CD1c-positive myeloid dendritic cell (primary cell): ENCODE measurements around the gene AUTS2.

ENCODE experiments used
- DNase-seq: peaks from one replicate; pipeline ENCODE4 v3.0.0-alpha.2; 2016; ENCODE audit errors: extremely low spot score

AUTS2 gene

DNA sequence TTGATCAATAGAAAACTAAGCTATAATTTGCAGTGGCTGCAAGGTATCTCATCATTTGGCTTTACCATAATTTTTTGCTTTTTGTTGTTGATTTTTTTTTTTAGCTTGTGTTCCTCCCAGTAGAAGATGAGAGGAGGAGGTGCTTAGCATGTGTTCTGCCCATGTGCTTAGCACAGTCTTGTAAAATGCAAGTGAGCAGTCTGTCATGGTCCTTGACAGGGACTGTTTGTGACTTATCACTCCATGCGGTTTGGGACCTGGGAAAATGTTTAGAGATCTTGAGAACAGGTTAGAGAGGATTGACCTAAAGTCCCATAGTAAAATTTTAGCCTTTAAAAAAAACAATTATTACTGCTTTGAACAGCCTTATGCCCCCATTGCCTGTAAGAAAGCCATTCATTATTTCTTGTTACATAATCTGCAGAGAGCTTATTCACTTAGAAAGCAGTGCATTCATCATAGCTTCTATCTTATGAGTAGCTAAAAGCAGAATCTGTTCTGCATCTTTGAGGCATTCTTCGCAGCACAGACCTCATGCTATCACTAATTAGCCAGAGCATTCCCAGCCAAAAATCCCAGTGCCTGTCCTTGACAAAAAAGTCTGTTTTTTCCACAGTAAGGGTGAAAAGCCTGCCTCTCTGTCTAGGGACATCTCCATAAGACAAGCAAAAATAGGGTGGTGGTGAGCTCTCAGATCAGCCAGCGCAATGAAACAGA is 784.9 kb downstream of the AUTS2 start:
- no peak for DNase-seq

DNA sequence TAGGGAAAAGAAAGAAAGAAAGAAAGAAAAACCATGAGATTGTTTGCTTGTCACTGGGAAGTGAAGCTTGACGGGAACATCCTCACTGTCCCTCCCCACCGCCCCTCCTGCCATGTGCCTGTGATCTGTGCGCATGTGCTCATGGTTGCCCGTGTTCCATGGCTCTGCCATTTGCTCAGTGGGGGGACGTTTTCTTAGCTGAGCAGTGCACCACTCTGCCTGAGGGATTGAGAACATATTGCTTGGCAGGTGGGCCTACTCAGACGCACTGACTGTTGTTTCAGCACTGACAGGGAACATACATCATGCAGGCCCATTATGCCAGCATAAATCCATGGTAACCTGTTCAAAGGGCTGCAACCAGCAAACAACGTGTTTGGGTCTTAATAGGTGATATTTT is 785.7 kb downstream of the AUTS2 start:
- DNase-seq: no peak

DNA sequence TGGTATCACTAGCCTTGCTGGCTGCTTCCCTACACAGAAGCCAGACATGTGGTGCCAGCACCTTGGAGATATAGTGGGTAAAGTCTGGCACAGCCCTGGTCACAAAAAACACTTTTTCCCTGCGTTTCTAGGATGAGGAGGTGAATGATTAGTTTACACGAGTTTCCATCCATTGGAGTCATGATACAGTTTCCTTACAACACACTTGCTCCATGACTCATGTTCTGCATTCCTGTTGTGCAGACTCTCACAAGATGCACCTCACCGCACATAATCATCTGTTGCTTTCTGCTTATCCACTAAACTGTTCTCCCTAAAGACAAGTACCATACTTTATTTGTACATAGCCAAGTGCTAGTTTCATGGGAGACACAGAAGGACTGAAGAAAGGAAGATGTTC is 786.6 kb downstream of the AUTS2 start:
- no peak for DNase-seq

DNA sequence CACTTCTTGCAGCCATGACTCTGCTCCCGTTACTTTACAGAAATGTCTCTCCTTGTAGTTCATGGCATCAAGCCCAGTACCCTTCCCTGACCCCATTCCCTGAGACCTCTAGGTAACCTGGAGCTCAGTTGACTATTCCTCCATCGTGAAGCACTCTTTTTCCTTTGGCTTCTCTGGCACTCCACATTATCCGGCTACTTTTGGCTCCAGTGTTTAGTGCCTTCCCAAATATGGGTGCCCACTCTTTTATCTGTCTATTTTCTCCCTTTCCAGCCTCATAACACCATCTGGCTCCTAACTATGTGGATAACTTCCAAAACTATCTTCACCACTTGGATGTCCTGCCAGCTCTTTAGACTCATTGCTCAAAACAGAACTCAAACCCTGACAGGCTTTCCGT is 788.9 kb downstream of the AUTS2 start:
- no peak for DNase-seq

DNA sequence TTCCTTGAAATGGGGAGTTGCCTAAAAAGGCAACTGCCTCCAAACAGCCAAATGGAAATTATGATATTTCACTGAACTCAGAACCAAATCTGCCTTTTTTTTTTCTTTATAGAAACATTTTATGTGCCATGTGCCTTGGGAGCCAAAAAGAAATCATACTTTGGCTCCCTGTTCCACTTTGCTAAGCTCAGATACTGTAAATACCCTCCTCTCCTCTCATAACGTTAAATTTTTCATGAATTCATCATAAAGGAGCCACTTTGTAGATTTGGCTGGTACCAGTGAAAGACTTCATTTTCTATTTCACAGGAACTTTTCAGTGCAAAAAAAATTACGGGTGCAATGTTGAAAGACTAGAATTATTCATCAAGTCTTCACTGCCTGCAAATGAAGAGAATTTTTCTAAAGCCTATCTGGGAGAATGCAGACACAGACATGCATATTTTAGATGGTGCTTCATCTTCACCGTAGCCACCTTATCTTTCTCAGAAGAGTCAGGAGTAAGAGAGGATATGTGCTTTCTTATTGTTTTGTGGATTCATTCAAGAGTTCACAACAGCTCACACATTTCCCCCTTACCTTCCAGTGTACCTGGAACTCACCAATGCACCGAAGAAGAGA is 791.4 kb downstream of the AUTS2 start:
- no peak for DNase-seq

DNA sequence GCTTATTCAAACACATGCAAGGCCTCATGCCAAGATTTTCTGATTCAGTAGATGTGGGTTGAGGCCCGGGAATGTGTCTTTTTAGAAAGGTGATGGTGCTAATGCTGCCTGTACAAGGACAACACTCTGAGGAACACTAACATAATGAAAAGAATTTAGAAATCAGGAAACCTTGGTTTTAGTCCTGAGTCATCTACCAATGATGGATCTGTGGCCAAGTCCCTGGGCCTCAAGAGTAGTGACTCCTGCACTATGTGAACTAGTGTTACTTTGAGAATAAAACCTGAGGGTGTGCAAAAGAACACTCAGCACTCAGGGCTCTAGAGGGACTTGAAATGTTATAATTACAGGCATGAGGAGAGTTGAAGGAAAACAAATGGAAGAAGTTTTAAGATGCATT is 792.0 kb downstream of the AUTS2 start:
- DNase-seq: no peak

DNA sequence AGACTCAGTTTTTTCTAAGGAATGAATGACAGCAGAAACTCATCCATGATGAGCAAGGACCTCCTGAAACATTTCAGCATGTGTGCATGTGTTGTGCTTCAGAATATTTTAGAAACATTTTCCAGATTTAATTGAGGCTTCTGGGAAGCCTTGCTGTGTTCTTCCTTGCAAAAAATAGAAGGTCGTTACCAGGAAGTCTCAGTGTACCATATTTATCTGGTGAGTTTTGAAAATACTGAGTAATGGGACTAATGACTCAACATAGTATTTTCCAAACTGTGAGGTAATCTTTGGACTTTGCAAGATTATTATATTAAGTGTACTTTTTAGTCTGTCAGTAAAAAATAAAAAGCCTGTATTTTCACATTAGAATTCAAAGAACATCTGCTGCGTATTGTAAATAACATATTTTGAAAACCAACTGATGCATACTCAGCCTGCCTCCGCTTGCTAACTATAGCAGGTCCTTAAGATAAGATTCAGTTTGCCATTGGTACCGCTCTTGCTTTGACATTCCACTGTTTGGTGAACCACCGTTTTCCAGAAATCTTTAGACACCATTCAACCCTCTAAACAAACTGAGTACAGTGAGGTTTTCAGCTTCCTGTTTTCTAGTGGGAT is 794.1 kb downstream of the AUTS2 start:
- no peak for DNase-seq

DNA sequence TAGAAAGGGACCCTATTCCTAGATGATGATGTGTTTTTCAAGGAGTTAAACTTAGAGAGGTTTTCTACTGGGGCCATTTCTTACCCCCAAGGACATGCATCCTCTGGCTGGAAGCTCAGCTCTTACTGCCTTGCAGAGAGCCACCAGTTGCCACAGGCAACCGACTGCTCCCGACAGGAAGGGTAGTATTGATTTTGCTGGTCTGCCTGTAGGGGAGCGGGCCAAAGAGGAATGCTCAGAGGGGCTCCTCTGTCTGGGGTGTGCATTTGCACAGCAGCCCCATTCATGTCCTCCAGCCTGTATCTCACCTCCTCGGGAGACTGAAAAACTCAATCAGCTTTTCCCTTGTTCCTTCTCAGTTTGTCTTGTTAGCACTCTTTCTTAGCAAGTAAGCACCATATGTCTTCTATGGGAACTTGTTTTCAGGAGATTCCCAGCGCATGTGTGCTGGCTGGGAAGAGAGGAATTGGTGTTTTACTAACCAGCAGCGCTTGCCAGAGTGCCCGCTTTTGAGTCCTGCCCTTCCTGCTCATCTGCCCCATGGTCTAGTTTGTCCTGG is 794.7 kb downstream of the AUTS2 start:
- no peak for DNase-seq

DNA sequence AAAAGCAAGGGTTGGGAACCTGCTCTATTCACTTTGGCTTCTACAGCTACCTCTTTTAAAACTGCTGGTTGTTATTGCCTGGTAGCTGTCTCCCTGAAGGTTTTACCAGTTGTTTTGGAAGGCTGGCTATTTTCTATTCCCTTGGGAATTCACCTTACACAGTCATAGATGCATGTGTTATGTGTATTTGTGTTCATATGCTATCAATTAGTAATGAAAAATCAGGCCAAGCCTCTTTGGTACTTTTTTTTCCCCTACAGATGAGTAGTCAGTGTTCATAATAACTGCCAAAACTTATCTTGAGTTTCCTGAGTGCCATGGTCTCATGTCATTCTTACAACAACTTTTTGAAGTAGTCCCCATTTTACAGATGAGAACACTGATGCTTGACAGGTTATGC is 795.7 kb downstream of the AUTS2 start:
- no peak for DNase-seq

DNA sequence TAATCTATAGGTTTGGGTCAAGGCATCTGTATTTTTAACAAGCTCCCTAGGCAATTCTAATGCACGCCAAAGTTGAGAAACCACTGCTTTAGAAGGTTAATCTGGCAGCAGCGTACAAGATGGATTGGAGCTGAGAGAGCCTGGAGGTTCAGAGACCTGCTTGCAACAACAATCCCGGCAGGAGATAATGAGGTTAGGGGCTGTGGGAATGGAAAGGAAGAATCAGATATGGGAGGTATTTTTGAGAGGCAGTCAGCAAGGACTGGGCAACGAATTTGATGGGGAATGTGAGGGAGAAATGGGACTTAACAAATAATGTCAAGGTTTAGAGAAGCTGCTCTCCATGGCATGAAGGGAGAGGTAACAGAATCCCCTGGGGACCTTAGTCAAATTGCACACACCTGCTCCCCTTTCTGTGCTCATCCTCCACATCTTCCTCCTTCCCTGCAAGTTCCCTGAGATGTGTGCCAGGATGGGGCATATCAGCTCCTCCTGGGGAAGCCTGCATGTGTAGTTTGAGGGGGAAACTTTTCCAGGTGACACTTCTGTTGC is 802.6 kb downstream of the AUTS2 start:
- no peak for DNase-seq

DNA sequence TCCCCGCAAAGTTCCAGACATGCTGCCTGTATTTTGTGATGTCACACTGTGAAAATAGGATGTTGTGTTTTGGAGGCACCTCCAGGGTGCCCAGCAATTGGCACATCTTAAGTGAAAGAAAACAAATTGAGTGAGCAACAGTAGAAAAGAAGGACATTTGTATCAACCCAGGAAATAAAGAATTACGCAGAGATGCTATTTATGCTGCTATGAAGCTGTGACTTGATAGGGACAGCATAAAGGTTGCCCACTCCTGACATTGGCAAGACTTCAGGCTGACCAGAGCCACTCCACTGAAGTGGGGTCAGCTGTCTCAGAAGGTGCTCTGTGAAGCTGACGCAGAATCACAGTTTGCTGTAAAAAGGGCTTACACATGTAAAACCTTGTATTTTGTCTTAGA is 803.8 kb downstream of the AUTS2 start:
- no peak for DNase-seq

DNA sequence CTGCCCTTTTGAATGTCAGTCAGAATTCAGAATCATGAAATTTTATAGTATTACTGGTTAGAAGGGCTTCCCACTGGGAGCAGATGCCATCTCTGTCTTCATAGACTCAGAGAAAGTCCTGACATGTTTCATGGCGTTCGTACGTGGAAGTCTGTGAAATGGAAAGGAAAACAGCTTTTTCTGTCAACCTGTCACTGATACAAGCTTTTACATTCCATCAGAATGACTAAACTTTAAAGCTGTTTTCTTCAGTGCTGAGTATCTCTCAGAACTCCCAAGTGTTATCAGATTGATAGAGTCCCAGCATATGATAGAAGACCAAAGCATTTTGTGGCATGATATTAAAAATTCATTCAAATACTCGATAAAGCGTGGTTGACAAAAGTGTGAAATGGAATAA is 807.0 kb downstream of the AUTS2 start:
- no peak for DNase-seq

DNA sequence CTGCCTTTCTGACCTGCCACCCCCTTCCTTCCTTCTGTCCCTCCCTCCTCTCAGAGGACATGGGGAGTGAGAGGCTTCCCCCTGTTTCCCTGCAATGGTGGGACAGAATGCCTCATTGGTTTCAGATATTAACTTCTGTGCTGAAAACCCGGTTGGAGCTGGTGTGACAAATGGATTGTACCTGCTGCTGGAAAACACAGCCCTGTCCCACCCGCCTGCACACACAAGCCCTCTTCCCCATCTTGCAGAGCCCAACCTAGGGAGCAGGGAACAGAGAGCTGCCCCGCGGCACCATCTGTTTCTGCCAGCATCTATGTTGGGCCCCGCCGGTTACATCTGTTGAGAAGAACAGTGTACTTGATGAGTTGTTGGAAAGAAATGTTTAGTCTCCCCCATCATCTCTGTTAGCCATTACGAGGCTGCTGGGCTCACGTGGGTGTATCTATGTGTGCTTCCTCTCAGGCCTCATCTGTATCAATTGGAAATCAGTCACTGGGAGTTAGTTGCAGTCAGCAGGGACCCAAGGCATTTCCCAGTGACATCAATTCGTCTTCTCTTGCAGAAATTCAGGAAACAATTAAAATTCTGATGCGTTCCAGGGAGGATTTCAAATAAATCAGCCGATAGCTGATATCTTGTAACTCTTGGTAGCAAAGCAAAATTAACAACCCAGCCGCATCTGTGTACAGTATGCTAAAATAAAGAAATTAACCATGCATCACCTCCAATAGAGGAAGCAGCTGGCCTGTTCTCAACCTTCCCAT is 808.1 kb downstream of the AUTS2 start:
- no peak for DNase-seq

DNA sequence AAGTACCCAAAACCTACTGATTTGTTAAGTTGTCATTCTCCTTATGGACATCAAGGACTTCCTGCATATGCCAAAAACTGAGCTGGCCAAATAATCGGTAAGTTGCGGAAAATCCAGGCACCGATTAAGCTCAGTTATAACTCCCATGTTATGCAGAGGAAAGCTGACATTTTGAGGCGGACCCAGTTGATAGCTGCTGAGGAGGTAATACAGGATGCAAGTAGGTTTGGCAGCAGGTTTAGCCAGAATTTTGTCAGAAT is 808.6 kb downstream of the AUTS2 start:
- DNase-seq: no peak

DNA sequence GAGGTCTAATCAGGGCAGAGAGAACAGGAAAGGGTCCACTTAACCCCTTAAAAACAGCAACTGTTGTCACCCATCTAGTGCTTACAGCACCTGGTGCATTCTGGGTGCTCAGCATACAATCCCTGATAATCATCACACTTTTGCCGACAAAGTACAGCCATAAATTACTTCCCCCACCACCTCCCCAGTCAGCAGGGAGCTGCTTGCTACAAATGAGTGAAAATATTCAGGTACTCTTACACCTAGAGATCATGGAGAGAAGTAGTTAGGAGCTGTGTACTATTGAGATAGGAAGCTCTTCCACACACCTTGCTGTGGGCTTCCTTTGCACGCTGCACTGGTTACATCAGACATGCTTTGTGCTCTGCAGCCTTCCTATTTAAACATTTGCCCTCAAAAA is 810.2 kb downstream of the AUTS2 start:
- DNase-seq: no peak

DNA sequence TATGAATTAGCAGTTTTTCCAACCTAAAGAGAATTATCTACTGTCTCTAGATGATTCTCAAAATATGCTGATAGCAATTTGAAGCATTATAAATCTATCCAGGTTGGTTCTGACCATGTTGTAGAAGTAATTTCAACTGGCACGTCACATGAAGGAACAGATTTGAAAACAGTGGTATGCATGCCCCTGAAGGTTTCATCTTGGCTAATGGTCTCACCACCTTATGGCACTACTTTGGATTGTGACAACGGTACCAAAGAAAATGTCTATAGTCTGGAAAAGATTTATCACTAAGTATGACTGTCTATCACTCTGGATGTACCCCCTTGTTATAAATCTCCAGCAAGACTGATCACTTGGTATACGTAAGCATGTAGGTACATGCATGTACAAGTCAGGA is 810.6 kb downstream of the AUTS2 start:
- no peak for DNase-seq

DNA sequence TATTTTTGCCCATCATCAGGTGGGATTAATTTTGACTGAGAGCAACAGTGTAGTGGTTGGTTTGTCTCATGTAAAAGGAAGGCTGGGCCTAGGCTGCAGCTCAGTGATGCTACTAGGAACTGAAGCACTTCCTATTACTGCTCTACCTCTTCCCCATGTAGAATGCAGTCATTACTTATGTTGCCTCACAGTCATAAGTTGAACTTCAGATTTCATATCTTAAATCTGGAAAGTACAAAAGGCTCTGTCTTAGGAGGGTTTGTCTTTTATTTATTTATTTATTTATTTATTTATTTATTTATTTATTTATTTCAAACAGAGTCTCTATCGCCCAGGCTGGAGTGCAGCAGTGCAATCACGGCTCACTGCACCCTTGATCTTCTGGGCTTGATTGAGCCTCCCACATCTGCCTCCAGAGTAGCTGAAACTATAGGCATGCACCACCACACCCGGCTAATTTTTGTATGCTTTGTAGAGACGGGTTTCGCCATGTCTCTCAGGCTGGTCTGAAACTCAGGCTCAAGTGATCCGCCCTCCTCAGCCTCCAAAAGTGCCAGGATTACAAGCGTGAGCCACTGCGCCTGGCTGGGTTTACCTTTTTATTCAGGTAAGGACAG is 812.0 kb downstream of the AUTS2 start:
- no peak for DNase-seq

DNA sequence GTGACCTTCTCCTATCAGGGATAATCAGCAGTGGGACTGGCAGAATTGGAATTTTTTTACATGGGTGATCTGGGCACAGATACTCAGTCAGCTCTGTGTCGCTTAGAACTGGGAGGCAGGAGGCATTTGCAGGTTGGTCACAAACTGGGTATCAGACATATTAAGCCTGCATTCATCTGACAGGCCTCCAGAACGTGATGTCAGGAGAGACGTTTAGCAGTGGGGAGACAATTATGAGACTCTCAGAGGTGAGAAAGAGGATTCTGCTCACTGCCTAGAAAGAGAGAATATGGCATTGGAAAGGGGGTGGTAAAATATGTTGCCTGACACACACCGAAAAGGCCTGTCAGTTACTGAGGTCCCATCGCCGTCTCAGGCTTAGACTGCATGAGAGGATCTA is 816.1 kb downstream of the AUTS2 start:
- DNase-seq: no peak

DNA sequence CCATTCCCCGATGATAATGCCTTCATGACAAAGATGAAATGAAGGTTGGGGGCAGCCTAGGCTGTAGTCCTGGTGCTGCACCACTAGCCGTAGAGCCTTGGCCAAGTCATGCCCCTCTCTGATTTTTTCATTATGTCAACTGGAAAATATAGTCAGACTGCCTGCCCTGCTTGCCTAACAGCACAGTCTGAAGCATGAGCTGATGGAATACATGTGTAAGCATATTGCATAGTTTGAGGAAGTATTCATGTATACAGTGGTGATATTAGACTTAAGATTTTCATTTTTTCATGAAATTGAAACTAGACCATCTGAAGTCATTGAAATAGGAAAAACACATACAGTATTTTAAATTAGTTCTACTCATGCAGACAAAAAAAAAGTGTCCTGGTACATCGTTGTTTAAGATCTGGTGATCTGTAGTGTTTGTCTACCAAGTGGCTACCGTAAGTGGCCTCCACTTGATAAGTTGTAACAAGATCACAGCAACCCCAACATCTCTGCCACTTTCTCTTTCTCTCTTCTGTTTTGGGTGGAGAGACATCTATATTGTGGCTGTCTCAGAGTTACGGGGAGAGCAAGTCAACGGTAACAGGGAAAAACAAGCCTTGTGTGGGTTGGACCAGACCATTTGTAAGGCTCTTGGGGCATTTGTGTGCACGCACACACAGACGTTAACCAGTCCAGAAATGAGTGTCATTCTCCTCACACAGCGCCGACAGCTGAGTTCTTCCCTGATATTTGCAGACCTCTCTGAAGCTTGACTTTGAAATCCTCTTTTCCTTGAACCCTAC is 817.1 kb downstream of the AUTS2 start:
- DNase-seq: no peak

DNA sequence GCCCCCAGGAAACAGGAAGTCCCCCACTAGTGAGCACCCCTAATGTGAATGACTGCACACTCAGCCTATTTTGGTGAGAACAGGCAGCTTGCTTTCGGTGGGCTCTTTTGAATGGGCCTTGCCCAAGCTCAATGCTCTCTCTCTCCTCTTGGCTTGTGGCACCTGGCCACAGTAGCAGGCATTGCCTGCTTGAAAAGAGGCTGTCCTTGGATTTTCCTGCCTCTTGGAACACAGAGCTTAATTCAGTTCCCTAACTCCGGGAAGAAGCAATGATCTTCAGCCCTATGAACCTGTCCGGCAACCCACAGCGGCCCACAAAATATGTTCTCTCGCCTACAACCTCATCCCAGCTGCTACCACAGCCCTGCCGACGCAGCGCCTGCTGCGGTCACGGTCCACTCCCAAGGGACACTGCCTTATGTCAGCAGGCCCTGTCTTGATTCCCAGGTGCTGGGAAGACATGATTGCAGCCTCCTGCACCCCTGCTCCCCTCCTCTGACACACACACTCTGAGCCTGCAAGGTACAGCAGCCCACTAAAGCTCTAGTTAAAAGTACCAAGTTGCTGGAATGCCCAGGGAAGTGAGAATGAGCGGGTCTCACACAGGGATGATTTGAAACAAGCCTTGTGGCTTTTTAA is 818.2 kb downstream of the AUTS2 start:
- DNase-seq: no peak
